ENCODE results near the gene BNIP3. TPM values are rescaled to one million over a fixed set of nuclear protein-coding genes. Genes with fewer than 3 reads are reported as not detected.

The BNIP3 gene
- total and polyA plus RNA-seq, 2 of the 8 experiments (the other 6 are each of a cell fraction or from before 2014, with no cell fraction given), result 25.8 to 58.9 TPM

DNA sequence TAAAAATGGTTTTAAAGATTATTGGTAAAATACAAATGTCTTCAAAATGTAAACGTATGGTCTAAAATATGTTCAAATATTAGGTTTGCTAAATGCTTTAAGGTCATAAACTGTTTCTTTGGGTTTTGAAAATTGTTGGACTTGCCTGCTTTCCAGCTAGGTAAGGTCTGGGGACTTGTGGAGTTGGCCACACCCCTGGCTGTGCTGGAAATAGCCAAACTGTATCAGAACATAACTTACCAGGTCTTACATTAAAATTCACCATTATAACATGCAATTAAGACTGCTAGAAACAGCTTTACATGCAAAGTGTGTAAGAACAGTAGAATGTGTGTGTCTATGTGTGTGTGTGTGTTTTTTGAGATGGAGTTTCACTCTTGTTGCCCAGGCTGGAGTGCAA lies 29.7 kb upstream of the BNIP3 start:
- H3K4me2 ChIP-seq (ENCODE audit: insufficient read depth in 1 of 2, low read depth in 2 of 2, low read length in 2 of 2), result no peak overlapping the region
- H3K9me3 ChIP-seq (ENCODE audit: insufficient read depth in 2 of 2, low read depth in 1 of 2, low read length in 1 of 2), result no peaks in the 10 kb centered on the region
- H3K4ac ChIP-seq (replicated peaks; ENCODE audit: insufficient read length, low read depth, low read length), result no peak overlapping the region
- H3K23me2 ChIP-seq (ENCODE audit: low read depth, low read length), result no peaks in the 10 kb centered on the region
- no peak overlapping the region for H3K23ac ChIP-seq (ENCODE audit: insufficient read length)
- H3K27ac ChIP-seq (ENCODE audit: low read depth, low read length), result no peak overlapping the region
- no peak overlapping the region for H2BK5ac ChIP-seq (ENCODE audit: low read depth, low read length)
- DNase-seq (ENCODE audit: low read depth in 1 of 2, low spot score in 2 of 2), result no peak
- no peaks in the 10 kb centered on the region for H3K27me3 ChIP-seq (replicated peaks in 1 of 4; ENCODE audit: control insufficient read depth in 3 of 4, extremely low read depth in 1 of 4, insufficient read depth in 3 of 4, low read length in 3 of 4)
- WGBS, 2 experiments (ENCODE audit: extremely low coverage in 1 of 2, insufficient coverage in 1 of 2, insufficient read length in 1 of 2, insufficient replicate concordance in 2 of 2, low coverage in 1 of 2, low lambda C conversion rate in 2 of 2, missing lambda C conversion rate in 1 of 2), result 60% methylated on average over 1 of the region's 1 CpG; no CpG with 5 or more reads in 1 of the 2 experiments
- H4K91ac ChIP-seq (replicated peaks; ENCODE audit: insufficient read length, low read length), result no peak overlapping the region
- H3K79me2 ChIP-seq (ENCODE audit: control insufficient read depth in 1 of 2, insufficient read depth in 2 of 2, low read length in 2 of 2), result no peaks in the 10 kb centered on the region
- H3K79me1 ChIP-seq (ENCODE audit: low read depth, low read length), result no peaks in the 10 kb centered on the region
- H2BK20ac ChIP-seq (ENCODE audit: low read length), result no peak overlapping the region
- H2BK120ac ChIP-seq (replicated peaks; ENCODE audit: low read depth, low read length), result no peak overlapping the region
- peaks cover 6 to 25% (median 16%) of the 10 kb centered on the region in 4 experiments for H3K4me1 ChIP-seq (replicated peaks in 1 of 4; ENCODE audit: control insufficient read depth in 3 of 4, insufficient read depth in 4 of 4, low read length in 3 of 4)
- POLR2A ChIA-PET (ENCODE audit: partially characterized antibody), result interaction anchor here (1.1 to 1.6 kb wide), 2 partner anchors 8 to 10 kb away, joined by 6 to 7 read pairs; no protein-coding TSS in a partner anchor
- H2BK12ac ChIP-seq (ENCODE audit: low read depth, low read length), result no peak overlapping the region
- no peak overlapping the region for H2AK5ac ChIP-seq (ENCODE audit: low read depth, low read length)
- H4K8ac ChIP-seq (ENCODE audit: extremely low read depth, insufficient read depth, low read length), result no peak overlapping the region
- CTCF ChIA-PET (ENCODE audit: partially characterized antibody), result interaction anchor here (0.6 to 7.3 kb wide), 2 partner anchors 10 to 30 kb away, joined by 3 to 59 read pairs; no protein-coding TSS in a partner anchor
- no peak overlapping the region for H3K9ac ChIP-seq (replicated peaks in 1 of 4; ENCODE audit: extremely low read depth in 1 of 4, low read depth in 3 of 4, low read length in 3 of 4)
- no peak for TF ChIP-seq SAP30 (IDR thresholded peaks at IDR 0.05; ENCODE audit: insufficient read depth, insufficient replicate concordance, low read length)
- no peak for TF ChIP-seq CREB1 (IDR thresholded peaks at IDR 0.05)
- TF ChIP-seq POU5F1 (IDR thresholded peaks at IDR 0.05; ENCODE audit: low read depth, low read length), result no peak
- TF ChIP-seq, protein P1, sequence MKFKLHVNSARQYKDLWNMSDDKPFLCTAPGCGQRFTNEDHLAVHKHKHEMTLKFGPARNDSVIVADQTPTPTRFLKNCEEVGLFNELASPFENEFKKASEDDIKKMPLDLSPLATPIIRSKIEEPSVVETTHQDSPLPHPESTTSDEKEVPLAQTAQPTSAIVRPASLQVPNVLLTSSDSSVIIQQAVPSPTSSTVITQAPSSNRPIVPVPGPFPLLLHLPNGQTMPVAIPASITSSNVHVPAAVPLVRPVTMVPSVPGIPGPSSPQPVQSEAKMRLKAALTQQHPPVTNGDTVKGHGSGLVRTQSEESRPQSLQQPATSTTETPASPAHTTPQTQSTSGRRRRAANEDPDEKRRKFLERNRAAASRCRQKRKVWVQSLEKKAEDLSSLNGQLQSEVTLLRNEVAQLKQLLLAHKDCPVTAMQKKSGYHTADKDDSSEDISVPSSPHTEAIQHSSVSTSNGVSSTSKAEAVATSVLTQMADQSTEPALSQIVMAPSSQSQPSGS (IDR thresholded peaks at IDR 0.05; ENCODE audit: low read length), result no peak
- no peak for TF ChIP-seq CBX8 (IDR thresholded peaks at IDR 0.05; ENCODE audit: borderline replicate concordance, low read depth, low read length)
- no peak for TF ChIP-seq HDAC6 (IDR thresholded peaks at IDR 0.05; ENCODE audit: low read depth, low read length)
- TF ChIP-seq TEAD4 (IDR thresholded peaks at IDR 0.05; ENCODE audit: low read depth, low read length), result no peak
- no peak for TF ChIP-seq GTF2F1 (IDR thresholded peaks at IDR 0.05; ENCODE audit: borderline replicate concordance, low read depth, low read length)
- no peak for TF ChIP-seq EZH2 (IDR thresholded peaks at IDR 0.05; ENCODE audit: low read depth, low read length, severe bottlenecking)
- no peak for TF ChIP-seq CHD1 (IDR thresholded peaks at IDR 0.05; ENCODE audit: low read depth, low read length)
- TF ChIP-seq, protein P2, sequence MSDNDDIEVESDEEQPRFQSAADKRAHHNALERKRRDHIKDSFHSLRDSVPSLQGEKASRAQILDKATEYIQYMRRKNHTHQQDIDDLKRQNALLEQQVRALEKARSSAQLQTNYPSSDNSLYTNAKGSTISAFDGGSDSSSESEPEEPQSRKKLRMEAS (IDR thresholded peaks at IDR 0.05), result no peak
- no peak for TF ChIP-seq SUZ12 (IDR thresholded peaks at IDR 0.05; ENCODE audit: low read length)
- H3K14ac ChIP-seq (ENCODE audit: insufficient read length), result no peak overlapping the region
- H3K4me3 ChIP-seq (ENCODE audit: extremely low read depth in 1 of 4, insufficient read depth in 2 of 4, low read depth in 3 of 4, low read length in 4 of 4), result no peak overlapping the region
- H3K18ac ChIP-seq (ENCODE audit: extremely low read depth, low read length), result no peak overlapping the region
- no peak for FAIRE-seq
- no peak overlapping the region for H4K5ac ChIP-seq (ENCODE audit: insufficient read length, low read depth, low read length)
- H3K36me3 ChIP-seq (ENCODE audit: control insufficient read depth in 2 of 4, insufficient read depth in 4 of 4, low read length in 3 of 4), result no peaks in the 10 kb centered on the region
- no peaks in the 10 kb centered on the region for H4K20me1 ChIP-seq (replicated peaks in 1 of 2; ENCODE audit: control insufficient read depth in 1 of 2, insufficient read depth in 2 of 2, low read length in 2 of 2)
- no peak overlapping the region for H2BK15ac ChIP-seq (ENCODE audit: low read length)
- H2AFZ ChIP-seq (ENCODE audit: low read length), result no peak overlapping the region
- H3K56ac ChIP-seq (replicated peaks; ENCODE audit: insufficient read length, low read depth, low read length), result no peak overlapping the region
